Measurements from ENCODE around the gene TTLL10.

TTLL10 gene, protein sequence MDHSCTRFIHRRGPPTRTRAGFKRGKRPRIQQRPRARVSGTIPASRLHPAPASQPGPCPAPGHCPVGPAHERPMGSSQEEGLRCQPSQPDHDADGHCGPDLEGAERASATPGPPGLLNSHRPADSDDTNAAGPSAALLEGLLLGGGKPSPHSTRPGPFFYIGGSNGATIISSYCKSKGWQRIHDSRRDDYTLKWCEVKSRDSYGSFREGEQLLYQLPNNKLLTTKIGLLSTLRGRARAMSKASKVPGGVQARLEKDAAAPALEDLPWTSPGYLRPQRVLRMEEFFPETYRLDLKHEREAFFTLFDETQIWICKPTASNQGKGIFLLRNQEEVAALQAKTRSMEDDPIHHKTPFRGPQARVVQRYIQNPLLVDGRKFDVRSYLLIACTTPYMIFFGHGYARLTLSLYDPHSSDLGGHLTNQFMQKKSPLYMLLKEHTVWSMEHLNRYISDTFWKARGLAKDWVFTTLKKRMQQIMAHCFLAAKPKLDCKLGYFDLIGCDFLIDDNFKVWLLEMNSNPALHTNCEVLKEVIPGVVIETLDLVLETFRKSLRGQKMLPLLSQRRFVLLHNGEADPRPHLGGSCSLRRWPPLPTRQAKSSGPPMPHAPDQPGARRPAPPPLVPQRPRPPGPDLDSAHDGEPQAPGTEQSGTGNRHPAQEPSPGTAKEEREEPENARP

DNA sequence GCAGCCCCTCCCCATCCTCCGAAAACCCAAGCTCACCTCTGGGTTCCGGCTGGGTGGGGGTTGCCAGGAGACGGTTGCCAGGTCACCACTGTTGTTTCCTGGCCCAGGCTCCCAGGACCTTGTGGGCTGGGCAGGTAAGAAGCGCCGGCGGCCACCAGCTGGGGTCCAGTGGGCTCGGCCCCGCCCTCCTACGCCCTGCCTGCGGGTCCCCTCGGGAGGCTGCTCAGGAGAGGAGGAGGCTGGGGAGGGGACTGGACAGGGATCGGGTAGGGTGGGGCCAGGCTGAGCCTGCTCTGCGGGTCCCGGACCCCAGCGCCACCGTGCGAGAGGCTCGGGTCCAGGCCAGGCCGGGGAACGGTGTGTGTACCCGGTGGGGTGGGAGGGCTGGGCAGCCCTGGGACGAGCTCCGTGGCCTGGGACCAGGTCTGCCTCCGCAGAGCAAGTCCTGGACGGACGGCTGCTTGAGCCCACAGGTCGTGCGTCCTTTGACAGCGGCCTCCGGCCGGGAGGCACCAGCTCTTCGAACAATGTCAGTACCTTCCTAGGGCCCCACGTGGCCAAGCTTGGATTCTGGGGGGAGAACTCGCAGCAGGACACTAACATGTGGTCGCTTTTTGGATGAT lies at the start of gene TTLL10:
TSS of gene TTLL10 (plus strand) at position 88 of the 623 bp plus-strand sequence. CDS start 5,336 bp downstream, outside the sequence.
- DNase-seq: no peak

DNA sequence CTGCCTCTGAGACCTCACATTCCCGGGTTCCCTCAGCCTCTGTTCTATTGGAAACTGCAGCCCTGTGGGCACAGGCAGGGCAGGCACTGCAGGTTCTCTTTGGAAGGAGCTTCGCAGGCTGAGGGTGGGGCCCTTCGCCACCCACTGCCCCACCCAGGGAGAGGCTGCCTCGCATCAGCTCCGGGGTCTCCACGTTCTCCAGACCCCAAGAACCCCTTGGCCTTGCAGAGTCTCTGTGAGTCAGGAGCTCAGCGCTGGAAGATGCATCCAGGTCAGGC lies 49.2 kb upstream of the TTLL10 start:
- no peak for DNase-seq

DNA sequence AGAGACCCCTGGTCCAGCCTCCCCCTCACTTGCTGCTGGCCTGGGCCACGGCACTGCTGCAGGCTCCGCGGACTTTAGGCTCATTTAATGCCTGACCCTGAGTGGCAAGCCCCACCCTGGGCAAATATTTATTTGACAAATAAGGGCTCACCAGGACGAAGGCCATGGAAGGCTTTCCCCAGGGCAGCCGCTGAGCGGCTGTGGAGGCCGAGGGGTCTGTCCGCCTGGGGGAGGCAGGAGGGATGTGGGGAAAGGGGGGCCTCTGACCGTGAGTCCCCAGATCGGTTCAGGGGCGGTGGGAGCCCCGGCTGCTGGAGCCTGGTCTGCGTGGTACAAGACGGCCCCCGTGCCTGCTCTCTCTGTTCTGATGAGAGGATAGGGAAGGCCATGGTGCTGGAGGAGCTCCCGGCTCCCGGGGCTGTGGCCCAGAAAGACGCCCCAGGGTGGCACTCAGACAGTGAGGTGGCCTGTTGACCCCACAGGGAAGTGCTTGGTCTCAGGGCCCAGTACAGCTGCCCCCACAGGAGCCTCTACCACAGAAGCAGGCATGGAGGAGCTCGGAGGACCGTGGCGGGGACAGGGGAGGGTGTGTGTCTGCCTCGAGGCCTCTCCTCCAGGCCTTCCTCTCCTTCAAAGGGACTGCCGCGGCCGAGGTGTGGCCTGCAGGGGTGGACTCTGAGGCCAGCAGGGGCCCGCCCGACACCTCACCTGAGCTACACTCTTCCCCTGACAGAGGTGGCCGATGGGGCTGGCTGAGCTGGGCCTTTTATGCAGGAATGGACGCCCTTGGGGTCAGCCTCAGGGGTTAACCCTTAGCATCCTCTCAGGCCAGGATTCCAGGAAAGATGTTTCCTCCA lies 48.7 kb upstream of the TTLL10 start:
- DNase-seq: no peak

DNA sequence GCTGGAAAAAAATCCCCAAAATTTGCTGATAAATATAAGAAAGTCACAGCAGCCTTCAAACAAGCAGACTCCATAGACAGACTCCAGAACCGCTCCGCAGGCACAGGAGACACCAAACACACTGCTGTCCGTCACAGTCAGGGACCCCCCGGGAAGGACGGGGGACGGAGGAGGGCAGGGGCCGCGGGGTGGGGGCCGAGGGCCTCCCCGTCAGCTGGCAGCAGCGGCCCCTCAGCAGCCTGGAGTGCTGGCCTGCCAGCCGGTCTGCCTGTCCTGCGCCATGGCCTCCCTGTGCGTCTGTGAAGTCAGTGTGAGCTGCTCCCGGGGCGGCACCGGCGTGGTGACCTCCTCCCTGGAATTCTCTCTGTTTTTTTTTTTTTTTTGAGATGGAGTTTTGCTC lies 47.7 kb upstream of the TTLL10 start:
- DNase-seq: no peak

DNA sequence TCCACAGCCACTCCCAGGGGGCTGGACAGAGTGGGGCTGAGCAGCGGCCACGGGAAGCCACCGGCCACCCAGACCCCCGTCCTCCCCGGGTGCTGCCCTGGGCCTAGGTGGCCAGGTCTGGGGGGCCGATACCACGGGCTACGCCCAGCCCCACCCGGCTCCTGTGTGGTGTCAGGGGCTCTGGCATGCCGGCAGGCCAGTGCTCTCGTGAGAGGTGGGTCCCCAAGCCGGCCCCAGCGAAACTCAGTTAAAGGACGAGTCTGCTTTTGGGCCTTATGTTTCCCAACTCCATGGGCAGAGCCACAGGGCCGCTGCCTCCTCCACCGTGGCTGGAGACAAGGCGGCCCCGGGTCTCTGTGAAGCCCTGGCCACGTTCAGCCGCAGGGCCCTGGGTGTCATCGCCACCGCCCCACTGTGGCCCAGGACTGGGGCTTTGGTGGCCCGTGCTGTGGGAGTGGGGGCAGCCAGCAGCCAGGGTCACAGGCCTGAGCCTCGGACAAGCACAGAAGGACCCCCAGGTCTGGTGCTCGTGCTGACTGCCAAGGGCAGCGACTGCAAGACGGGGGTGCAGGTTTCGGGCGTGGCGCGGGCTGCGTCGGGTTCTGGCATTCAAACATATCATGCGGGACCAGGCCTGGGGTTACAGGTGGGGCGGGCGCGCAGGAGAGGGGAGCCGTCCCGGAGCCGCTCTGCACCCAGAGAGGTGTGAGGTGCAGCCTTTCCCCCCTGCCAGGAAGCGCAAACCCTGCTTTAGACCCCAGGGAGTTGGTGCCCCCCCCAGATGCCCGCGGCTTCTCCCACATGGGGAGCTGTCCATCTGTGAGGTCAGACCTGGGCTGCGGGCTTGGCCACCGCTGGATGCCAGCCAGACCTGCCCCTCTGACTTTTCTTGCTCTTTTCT lies 45.9 kb upstream of the TTLL10 start:
- DNase-seq: no peak

DNA sequence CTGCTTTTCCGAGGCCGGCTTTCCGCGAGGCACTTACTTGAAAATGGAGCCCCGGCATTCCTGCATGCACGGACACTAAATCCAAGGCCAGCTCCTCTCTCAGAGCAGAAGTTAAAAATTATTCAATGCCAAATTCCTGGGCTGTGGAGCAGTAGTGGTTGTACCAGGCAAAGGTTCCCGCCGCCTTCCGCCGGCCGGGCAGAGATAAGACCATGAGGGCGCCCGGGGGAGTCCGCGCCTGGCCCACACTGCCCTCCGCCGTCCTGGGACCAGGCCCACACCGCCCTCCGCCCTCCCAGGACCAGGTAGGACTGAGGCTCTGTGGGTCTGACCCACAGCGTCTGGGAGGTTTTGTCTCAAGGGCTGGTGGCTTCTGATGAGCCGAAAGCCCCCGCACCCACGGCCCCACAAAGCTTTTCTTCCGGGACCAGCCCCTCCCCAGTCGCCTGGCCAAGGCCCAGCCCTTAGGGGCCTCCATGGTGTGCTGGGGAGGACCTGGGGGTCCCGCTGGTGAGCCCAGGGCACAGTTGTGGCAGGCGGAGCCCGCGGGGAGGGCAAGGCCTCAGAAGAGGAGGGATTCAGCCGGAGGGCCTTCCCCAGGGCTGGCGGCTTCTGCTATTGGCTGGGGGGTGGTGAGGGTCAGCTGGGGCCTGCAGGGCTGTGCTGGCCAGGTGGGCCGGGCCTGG lies 45.1 kb upstream of the TTLL10 start:
- no peak for DNase-seq

DNA sequence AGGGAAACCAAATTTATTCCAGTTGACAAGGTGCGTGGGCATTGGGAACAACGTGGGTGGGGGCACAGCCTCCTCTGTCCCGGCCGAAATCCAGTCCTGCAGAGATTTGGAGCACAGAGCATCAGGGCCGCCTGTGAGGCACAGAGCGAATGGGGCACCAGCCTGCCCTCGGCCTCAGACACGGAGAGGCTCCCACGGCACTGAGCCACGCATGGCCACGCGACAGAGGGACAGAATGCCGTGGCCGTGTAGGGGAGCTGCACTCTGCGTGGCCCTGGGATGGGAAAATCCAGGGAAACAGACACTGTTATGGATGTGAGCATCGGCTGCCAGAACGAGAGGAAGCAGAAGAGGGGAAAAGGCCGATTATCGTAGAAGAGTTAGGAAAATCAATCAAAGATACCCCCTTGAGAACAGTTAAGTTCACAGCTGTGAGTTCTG lies 44.3 kb upstream of the TTLL10 start:
- DNase-seq: no peak

DNA sequence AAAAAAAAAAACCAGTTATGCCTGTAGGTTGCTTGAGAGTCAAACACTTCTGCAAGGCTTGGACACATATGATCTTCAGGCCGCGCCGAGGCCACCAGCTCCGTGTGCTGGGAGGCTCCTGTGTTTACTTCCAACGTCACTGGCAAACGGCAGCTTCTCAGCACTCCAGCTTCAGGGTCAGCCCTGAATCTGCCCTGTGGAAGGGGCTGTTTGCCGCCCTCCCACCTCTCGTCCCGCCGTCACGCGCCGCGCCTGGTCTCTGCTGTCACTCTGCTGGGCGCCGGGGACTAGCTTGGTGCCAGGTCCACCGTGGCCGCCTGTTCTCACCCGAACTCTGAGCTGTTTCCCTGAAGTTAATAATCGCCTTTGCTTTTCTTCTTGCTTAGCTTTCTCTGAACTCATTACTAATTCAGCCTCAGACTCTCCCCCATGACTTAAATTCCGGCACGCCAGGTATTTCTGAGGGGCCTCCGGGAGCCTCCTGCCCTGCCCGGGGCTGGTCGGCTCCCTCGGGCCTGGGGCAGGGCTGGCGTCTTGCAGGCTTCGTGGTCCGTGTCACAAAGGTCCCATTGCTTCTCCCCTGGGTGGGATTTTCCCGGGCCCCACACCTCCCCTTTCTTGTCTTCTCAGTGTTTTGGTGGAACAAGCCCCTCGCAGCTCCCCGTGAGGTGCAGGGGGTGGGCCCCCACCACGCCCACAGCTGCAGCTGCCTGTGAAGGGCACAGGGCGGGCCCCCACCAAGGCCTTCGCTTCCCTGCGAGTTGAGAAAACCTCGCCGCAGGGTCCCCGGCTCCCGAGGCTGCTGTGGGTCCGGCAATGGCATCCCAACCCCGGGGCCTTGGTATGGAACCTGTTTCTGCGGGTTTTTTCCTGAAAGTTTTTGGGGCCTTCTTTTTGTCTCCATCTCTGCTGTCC lies 43.2 kb upstream of the TTLL10 start:
- DNase-seq: no peak

DNA sequence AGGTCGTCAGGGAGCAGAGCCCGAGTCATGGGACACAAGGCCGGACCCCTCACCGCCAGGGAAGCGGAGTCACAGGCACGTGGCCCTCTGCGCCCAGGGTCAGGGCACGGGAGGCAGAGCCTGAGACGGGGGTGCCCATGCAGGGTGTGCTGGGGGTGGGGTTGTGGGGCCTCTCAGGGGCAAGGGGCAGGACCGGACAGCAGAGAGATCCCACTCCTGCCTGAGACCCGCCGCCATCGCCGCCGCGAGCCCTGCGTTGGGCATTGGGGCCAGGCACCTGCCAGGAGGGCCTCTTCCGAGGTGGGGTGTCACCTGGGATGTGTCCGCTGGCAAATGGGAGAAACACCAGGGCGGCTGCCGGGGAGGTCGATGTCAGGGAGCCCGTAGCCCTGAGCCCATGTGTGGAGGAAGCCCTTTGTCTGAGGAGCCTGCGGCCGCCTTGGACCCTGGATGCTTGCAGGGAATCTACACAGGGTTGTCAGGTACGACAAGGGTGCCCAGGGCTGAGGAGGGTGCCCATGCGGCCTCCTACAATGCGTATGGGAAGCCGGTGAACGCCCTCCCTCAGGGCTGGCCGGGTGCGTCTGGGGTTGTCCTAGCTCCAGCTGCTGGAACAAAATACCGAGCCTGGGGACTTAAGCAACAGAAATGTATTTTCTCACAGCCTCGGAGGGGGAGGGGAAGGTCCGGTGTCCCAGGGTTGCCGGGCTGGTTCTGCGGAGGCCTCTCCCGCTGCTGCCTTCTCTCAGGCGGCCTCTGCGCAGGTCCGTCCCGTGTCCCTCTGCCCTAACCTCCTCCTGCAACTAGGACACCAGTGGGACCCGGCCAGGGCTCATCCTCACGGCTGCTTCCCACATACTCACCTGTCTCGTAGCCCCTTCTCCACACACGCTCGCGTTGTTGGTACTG lies 41.4 kb upstream of the TTLL10 start:
- no peak for DNase-seq

DNA sequence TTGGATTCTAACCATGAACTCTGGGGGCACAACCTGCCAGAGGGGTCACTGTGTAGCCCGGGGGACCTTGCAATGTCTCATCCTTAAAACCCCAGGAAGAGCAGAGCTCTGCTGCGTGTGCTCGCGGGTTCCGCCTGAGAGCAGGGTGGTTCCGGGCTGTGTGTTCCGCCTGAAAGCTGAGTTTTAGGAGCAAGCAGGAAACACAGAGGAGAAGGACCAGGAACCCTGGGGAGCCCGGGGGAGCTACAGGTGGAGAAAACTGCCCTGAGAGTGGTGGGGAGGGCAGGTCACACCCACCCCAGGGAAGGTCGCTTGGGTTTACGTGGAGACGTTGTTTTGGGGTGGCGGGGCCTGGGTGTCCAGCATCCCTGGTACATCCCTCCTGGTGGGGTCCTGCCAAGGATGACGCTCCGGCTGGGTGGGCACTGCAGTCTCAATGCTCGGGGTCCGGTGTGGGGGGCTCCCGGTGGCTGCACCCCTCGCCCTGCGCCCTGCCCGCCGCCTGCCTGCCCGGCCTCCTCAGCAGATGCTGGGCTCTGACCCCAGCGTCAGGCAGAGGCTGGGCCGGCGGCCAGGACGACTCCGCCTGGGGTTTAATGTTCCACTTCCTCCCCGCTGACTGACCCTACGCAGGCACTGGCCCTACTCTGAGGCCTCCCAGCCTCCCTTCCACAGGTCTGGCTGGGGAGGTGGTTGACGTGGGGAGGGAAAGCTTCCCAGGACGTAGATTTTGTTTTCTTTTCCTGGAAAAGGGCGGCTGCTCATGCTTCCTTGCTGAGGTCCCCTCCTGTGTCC lies 40.5 kb upstream of the TTLL10 start:
- DNase-seq: no peak

DNA sequence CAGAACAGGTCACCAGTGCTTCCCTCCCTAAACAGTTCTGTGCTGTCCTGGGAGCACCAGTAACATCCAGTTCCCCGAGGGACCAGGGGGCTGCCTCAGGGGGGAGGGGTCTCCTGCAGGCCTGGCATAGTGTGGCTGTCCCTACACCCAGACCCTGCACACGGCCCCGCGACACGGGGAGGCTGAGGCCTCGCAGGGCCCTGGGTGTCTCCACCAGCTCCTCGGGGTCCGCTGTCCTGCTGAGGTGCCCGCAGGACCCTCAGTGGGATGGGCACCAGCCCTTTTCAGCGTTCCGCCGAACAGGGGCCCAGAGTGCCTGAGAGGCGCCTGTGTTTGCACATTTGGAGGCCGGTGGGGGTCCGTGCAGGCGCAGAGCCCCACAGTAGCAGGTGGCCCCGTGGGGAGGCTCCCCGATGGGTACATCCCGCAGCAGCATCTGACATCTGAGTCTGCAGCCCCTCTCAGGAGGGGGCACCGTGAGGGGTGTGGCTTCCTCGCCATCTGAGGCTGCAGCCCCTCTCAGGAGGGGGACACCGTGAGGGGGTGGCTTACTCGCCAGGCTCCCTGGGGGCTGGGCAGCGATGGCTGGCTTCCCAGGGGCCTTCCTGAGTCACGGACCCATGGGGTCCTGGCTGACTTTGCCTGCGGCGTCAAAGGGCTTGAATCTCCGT lies 39.2 kb upstream of the TTLL10 start:
- DNase-seq: no peak

DNA sequence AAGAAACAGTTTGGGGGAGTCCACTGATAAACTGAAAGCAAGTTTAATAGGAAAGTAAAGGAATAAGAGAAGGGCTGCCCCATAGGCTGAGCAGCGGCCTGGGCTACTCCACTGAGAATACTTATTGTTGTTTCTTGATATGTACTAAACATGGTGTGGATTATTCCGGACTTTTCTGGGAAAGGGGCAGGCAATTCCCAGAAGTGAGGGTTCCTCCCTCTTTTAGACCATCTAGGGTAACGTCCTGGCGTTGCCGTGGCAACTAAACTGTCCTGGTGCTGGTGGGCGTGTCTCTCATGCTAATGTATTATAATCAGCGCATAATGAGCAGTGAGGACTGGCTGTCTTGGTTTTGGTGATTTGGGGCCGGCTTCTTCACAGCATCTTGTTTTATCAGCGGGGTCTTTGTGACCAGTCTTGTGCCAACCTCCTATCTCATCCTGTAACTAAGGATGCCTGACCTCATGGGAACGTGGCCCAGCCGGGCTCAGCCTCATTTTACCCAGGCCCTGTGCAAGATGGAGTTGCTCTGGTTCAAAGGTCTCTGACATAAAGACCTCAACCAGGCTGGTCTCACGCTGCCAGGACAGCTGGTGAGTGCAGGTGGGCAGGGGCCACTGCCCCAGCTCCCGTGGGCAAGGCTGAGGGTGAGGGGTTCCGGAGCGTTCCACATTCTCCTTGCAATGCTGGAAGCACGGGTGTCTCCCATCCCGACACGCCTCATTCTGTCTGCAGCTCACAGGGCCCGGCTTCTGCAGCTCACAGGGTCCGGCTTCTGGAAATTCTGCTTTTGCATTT lies 38.1 kb upstream of the TTLL10 start:
- DNase-seq: no peak

DNA sequence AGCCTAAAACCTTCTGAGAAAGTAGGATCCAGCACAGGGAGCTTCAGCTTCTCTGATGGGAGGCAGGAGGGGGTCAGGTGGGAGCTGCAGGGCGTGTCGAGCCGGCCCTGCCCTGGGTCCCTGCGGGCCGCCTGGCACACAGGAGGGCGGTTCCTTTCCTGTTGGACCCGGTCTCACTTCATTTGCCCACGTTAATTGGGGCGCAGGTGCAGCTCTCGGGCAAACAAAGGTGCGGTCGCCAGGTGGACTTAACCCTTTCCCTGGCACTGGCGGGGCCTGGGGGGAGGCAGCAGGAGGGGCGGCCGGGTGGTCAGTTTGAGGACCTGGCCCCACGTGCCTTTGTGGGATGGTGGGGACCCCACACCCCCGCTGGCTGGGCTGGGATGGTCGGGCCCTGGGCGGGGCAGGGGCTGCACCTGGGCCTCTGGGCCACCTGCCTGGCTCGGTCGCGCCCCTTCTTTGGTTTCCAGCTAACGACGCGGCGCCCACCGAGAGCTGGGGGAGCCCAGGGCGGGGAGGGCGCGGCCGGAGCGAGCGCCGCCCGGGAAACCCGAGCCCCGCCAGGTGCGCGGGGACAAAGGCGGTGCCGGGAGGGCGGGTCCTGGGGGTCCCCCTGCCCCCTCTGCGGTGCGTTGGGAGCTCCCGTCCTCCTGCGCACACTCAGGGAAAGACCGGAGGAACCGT lies 37.0 kb upstream of the TTLL10 start:
- no peak for DNase-seq

DNA sequence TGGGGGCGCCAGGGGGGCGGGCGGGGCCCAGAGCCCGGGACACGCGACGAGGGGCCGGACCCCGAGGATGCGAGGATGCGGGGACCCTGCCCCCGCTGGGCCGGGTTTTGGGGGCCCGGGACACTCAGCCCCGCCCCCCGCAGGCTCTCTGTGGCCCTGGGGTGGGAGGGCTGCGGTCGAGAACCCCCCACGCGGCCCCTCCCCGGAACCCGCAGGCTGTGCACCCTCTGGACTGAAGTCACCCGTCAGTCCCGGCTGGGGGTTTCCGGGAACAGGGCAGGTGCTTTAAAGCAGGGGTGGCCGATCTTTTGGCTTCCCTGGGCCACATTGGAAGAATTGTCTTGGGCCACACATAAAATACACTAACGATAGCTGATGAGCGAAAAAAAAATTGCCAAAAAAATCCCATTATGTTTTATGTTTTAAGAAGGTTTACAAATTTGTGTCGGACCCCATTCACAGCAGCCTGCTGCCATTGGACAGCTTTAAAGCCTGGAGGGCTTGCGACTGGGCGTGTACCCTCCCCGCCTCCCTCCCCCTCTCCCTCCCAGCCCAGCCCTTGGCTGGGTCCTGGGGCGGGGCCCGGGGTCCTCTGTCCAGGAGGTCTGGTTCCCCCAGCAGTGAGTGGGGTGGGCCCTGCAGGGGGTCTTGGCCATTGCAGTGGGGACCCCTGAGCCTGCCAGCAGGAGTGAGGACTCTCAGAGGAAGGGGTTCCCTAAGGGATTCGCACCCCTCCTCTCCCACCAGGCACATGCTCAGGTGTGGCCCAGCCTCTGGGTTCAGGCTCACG lies 36.2 kb upstream of the TTLL10 start:
- no peak for DNase-seq

DNA sequence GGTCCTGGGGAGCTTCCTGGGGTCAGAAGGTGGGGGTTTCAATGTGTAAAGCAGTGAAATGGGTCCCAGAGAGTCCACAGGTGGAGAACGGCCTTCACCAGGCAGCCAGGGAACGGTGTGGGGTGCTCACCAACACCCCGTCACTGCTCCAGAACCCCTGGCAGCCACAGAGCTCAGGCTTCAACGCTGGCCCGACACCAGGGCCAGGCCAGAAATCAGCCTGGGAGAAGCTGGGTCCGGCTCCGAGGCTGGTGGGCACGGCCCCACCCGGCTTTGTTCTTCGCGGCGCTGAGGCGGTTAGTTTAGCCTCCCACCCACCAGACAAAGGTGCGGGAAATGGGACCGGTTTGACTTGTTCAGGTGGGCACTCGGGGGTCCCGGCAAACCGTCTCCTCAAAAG lies 33.0 kb upstream of the TTLL10 start:
- no peak for DNase-seq
